Glutamatergic neuron (in vitro differentiated cells): ENCODE measurements around the gene RNF213. TPM values are rescaled to one million over a fixed set of nuclear protein-coding genes. Genes with fewer than 3 reads are reported as not detected.
"Not testable (repeated sequence)": the region's sequence is repeated elsewhere in the genome, so short reads cannot be mapped to it uniquely, and the experiment has no call there.

ENCODE experiments used
- DNase-seq: peaks from one replicate; pipeline ENCODE4 v3.0.0; 2022
- H3K27ac Mint-ChIP-seq: one replicate; pipeline ENCODE4 v1.8.0; 2020; ENCODE audit warnings: mild to moderate bottlenecking, mixed read lengths, inconsistent platforms; ENCODE audit not compliant: unreplicated experiment
- H3K27me3 Mint-ChIP-seq: one replicate; pipeline ENCODE4 v1.8.0; 2020; ENCODE audit warnings: mild to moderate bottlenecking, moderate library complexity, mixed read lengths, inconsistent platforms; ENCODE audit not compliant: unreplicated experiment
- H3K36me3 Mint-ChIP-seq: one replicate; pipeline ENCODE4 v1.8.0; 2020; ENCODE audit warnings: mild to moderate bottlenecking, mixed read lengths, inconsistent platforms; ENCODE audit not compliant: unreplicated experiment
- H3K4me1 Mint-ChIP-seq: one replicate; pipeline ENCODE4 v1.8.0; 2020; ENCODE audit warnings: mild to moderate bottlenecking, low read depth, mixed read lengths, inconsistent platforms; ENCODE audit not compliant: unreplicated experiment
- H3K4me3 Mint-ChIP-seq: one replicate; pipeline ENCODE4 v1.8.0; 2020; ENCODE audit warnings: mild to moderate bottlenecking, mixed read lengths, inconsistent platforms; ENCODE audit not compliant: unreplicated experiment
- H3K9me3 Mint-ChIP-seq: one replicate; pipeline ENCODE4 v1.8.0; 2020; ENCODE audit warnings: mild to moderate bottlenecking, moderate library complexity, mixed read lengths, inconsistent platforms; ENCODE audit not compliant: unreplicated experiment
- total RNA-seq: library from RNA; stranded (reverse); fragmentation: NEBNext Ultra II Directional; extraction: Animal tissue kit (Norgen Biotek cat#: 25700); gene quantifications from one replicate; pipeline ENCODE4 v1.2.1, GENCODE V29; 2021; ENCODE audit not compliant: unreplicated experiment
- TF ChIP-seq, protein P1 (sequence below): fragments of 200-600 bp; sonication (generic); IDR thresholded peaks from one replicate; pipeline ENCODE4 v1.5.0; 2021; ENCODE audit not compliant: partially characterized antibody, unreplicated experiment

Gene RNF213
- total RNA-seq, 1 donor from 2014 or later, result 34.7 TPM

DNA sequence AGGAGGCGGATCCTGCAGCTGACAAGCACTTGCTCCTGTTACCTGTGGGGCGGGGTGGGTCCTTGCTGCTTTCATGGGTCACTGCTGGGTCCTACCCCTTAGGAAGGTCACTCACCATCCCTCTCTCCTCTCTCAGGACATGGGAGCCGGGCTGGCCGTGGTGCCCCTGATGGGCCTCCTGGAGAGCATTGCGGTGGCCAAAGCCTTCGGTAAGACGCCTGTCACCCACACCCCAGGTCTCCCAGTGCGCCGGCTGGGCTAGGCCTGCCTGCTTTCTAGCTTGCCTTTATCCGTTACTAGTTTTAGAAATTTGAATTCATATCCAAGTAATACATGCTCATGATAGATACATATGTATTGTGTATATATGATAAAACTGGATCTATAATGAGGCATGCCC, 23.3 kb upstream of the RNF213 start:
- peaks cover 15% of the 10 kb centered on the region for H3K36me3 Mint-ChIP-seq
- TF ChIP-seq, protein P1, sequence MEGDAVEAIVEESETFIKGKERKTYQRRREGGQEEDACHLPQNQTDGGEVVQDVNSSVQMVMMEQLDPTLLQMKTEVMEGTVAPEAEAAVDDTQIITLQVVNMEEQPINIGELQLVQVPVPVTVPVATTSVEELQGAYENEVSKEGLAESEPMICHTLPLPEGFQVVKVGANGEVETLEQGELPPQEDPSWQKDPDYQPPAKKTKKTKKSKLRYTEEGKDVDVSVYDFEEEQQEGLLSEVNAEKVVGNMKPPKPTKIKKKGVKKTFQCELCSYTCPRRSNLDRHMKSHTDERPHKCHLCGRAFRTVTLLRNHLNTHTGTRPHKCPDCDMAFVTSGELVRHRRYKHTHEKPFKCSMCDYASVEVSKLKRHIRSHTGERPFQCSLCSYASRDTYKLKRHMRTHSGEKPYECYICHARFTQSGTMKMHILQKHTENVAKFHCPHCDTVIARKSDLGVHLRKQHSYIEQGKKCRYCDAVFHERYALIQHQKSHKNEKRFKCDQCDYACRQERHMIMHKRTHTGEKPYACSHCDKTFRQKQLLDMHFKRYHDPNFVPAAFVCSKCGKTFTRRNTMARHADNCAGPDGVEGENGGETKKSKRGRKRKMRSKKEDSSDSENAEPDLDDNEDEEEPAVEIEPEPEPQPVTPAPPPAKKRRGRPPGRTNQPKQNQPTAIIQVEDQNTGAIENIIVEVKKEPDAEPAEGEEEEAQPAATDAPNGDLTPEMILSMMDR, result no peak
- no peak overlapping the region for H3K4me3 Mint-ChIP-seq
- H3K9me3 Mint-ChIP-seq, result peaks cover 7% of the 10 kb centered on the region
- H3K4me1 Mint-ChIP-seq, result no peaks in the 10 kb centered on the region
- no peak for DNase-seq
- H3K27ac Mint-ChIP-seq, result no peak overlapping the region
- peaks cover 2% of the 10 kb centered on the region for H3K27me3 Mint-ChIP-seq

- TF ChIP-seq, protein P1, result no peak
Measured at GRCh38 chr17:80242505-80242904, 18.1 kb upstream of the RNF213 start.

GRCh38 chr17:80243526-80244433, 16.9 kb upstream of the RNF213 start:
- Mint-ChIP-seq H3K27ac (no peak overlapping the region), H3K9me3 (peaks cover 2% of the 10 kb centered on the region), H3K4me3 (no peak overlapping the region), H3K27me3 (peaks cover 3% of the 10 kb centered on the region), H3K36me3 (no peaks in the 10 kb centered on the region), H3K4me1 (no peaks in the 10 kb centered on the region)
- TF ChIP-seq, protein P1, result no peak
- no peak for DNase-seq

More at GRCh38 chr17:80242505-80242904, 18.1 kb upstream of the RNF213 start:
- no peak overlapping the region for H3K27ac Mint-ChIP-seq
- peaks cover 3% of the 10 kb centered on the region for H3K27me3 Mint-ChIP-seq
- H3K9me3 Mint-ChIP-seq, result peaks cover 4% of the 10 kb centered on the region
- H3K4me3 Mint-ChIP-seq, result no peak overlapping the region
- no peaks in the 10 kb centered on the region for H3K36me3 Mint-ChIP-seq
- DNase-seq, result no peak
- no peaks in the 10 kb centered on the region for H3K4me1 Mint-ChIP-seq

- H3K27ac Mint-ChIP-seq, H3K9me3 Mint-ChIP-seq: not testable (repeated sequence)
Measured at GRCh38 chr17:80244448-80244847, 16.2 kb upstream of the RNF213 start.

DNA sequence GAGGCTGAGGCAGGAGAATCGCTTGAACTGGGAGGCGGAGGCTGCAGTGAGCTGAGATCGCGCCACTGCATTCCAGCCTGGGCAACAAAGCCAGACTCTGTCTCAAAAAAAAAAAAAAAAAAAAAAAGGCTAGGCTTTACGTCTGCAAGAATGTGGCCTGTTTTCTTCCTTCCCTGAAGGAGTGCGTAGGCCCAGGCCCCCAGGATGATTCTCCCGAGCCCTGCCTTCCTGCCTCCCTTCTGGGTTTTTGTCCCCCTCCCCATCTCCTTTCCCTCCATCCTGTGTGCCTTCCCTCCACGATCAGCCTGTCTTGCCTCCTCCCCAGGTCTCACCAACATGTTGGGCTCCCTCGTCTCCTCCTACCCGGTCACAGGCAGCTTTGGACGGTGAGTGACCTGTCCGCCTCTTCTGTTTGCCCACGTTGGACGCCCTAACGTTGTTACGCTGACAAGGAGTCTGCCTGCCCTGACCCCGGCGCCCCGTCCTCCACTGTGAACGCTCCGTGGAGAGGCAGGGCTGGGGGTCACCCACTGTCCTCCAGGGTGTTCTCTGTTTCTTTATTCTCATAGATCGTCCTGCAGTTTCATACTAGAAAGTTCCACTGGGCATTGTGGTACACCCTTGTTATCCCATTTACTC, 15.7 kb upstream of the RNF213 start:
- Mint-ChIP-seq H3K4me1 (no peaks in the 10 kb centered on the region), H3K9me3 (peaks cover 4% of the 10 kb centered on the region), H3K27me3 (peaks cover 3% of the 10 kb centered on the region), H3K4me3 (no peak overlapping the region), H3K36me3 (no peaks in the 10 kb centered on the region), H3K27ac (no peak overlapping the region)
- TF ChIP-seq, protein P1, result no peak
- DNase-seq, result no peak

More at GRCh38 chr17:80244448-80244847, 16.2 kb upstream of the RNF213 start:
- H3K4me1 Mint-ChIP-seq, DNase-seq, H3K4me3 Mint-ChIP-seq, H3K27me3 Mint-ChIP-seq, H3K36me3 Mint-ChIP-seq: not testable (repeated sequence)
